DOHH2 (cell line): ENCODE measurements around the gene TRIM40.

Experiments
- H3F3A ChIP-seq: fragments of 200-600 bp; sonication (generic), shearing (Covaris generic); 2 replicates; pipeline ENCODE4 v1.6.0; 2016; ENCODE audit warnings: antibody characterized with exemption, mild to moderate bottlenecking; ENCODE audit not compliant: control insufficient read depth, insufficient read depth
- H3K27ac ChIP-seq: fragments of 200-600 bp; sonication (generic); 2 replicates; pipeline ENCODE4 v1.5.1; 2014; ENCODE audit warnings: low read depth, mild to moderate bottlenecking, low read length, moderate library complexity
- H3K27me3 ChIP-seq: fragments of 200-600 bp; sonication (generic); 2 replicates; pipeline ENCODE4 v1.6.1; 2014; ENCODE audit warnings: mild to moderate bottlenecking, low read length, mixed read lengths; ENCODE audit not compliant: control insufficient read depth
- H3K36me3 ChIP-seq: fragments of 200-600 bp; sonication (generic); 2 replicates; pipeline ENCODE4 v1.6.1; 2014; ENCODE audit warnings: mild to moderate bottlenecking, low read length, moderate library complexity, mixed read lengths; ENCODE audit not compliant: control insufficient read depth
- H3K4me1 ChIP-seq: fragments of 200-600 bp; sonication (generic); 2 replicates; pipeline ENCODE4 v1.6.1; 2014; ENCODE audit warnings: mild to moderate bottlenecking, low read length, mixed read lengths; ENCODE audit not compliant: control insufficient read depth
- H3K4me2 ChIP-seq: fragments of 200-600 bp; sonication (generic); 2 replicates; pipeline ENCODE4 v1.6.0; 2014; ENCODE audit warnings: mild to moderate bottlenecking, low read length, moderate library complexity
- H3K4me3 ChIP-seq: fragments of 200-600 bp; sonication (generic); 2 replicates; pipeline ENCODE4 v1.5.1; 2014; ENCODE audit warnings: mild to moderate bottlenecking, low read length, mixed read lengths
- H3K79me2 ChIP-seq: fragments of 200-600 bp; sonication (generic); 2 replicates; pipeline ENCODE4 v1.6.1; 2014; ENCODE audit warnings: mild to moderate bottlenecking, low read length, mixed read lengths; ENCODE audit not compliant: control insufficient read depth
- H3K9me2 ChIP-seq: fragments of 200-600 bp; sonication (generic); replicated peaks from 2 replicates; pipeline ENCODE4 v1.6.1; 2014; ENCODE audit warnings: mild to moderate bottlenecking, low read length, mixed read lengths; ENCODE audit not compliant: control insufficient read depth
- H3K9me3 ChIP-seq: fragments of 200-600 bp; sonication (generic); 2 replicates; pipeline ENCODE4 v1.6.1; 2014; ENCODE audit warnings: antibody characterized with exemption, low read length, mixed read lengths; ENCODE audit not compliant: control insufficient read depth, insufficient read depth
- H4K20me1 ChIP-seq: fragments of 200-600 bp; sonication (generic); 2 replicates; pipeline ENCODE4 v1.6.0; 2014; ENCODE audit warnings: low read depth, mild to moderate bottlenecking, antibody characterized with exemption, low read length, moderate library complexity; ENCODE audit not compliant: control insufficient read depth, insufficient read depth
- EZH2phosphoT487 ChIP-seq: fragments of 200-600 bp; sonication (generic); IDR thresholded peaks from 2 replicates; pipeline ENCODE4 v1.6.1; 2017; ENCODE audit warnings: borderline replicate concordance, mild to moderate bottlenecking, antibody characterized with exemption, low read length, moderate library complexity, mixed read lengths
- TF ChIP-seq, protein P1 (sequence below): fragments of 200-600 bp; sonication (generic); IDR thresholded peaks from one replicate; pipeline ENCODE4 v1.5.1; 2014; ENCODE audit warnings: antibody characterized with exemption, mild to moderate bottlenecking, low read depth, low read length; ENCODE audit not compliant: poor library complexity, severe bottlenecking

Gene TRIM40

DNA sequence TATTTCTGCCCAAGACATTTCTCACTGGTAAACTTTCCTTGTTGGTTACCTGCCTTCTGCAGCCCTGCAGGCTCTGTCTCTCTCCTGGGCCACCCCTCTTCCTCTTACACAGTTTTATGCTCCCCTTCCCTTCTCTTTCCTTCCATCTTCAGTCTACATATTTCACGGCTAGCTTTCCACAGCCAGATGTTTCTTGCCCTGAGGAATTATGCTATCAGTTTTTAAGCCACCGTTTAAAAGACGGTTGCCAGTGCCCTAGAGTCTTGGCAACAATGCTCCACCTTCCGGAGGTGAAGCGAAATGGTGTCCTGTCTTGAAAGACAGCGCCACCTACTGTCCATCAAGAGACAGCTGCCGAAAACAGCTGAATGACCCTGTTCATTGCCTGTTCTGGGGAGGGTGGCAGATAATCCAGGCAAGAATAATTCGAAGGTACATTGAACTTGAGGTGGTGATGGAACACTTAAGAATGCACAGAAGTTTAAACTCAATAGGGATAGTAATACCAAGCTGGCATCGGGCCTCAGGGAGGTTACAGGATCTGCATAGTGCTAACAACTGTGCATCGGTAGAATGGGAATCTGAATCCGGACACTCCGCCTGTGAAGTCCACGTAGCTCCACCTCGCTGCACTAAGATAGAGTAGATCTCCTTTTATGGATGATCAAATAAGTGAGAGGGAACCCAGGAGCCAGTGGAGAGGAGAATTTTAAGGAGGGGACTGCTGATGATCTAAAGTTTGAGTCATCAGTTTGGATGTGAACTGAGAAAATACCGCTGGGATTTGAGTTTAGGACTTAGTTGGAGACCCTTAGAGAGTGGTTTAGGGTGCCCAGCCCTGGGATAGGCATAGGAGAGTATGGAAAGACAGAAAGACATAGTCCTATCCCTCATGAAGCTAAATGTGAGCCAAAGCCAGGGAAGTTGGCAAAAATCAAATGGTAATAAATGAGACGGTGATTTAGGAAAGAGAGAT is 4.8 kb upstream of the TRIM40 start:
- Histone ChIP-seq H3K27me3 (peaks cover 62% of the 10 kb centered on the region), H3F3A (no peaks in the 10 kb centered on the region), H3K4me2 (no peak overlapping the region; the same call in 1 of the 2 replicates), H4K20me1 (no peaks in the 10 kb centered on the region), H3K9me2 (no peaks in the 10 kb centered on the region), H3K4me1 (peaks cover 3% of the 10 kb centered on the region), H3K79me2 (no peaks in the 10 kb centered on the region), H3K36me3 (no peaks in the 10 kb centered on the region), H3K9me3 (no peaks in the 10 kb centered on the region), H3K4me3 (no peak overlapping the region), H3K27ac (no peak overlapping the region)
- TF ChIP-seq EZH2phosphoT487 = no peak
- TF ChIP-seq, protein P1, sequence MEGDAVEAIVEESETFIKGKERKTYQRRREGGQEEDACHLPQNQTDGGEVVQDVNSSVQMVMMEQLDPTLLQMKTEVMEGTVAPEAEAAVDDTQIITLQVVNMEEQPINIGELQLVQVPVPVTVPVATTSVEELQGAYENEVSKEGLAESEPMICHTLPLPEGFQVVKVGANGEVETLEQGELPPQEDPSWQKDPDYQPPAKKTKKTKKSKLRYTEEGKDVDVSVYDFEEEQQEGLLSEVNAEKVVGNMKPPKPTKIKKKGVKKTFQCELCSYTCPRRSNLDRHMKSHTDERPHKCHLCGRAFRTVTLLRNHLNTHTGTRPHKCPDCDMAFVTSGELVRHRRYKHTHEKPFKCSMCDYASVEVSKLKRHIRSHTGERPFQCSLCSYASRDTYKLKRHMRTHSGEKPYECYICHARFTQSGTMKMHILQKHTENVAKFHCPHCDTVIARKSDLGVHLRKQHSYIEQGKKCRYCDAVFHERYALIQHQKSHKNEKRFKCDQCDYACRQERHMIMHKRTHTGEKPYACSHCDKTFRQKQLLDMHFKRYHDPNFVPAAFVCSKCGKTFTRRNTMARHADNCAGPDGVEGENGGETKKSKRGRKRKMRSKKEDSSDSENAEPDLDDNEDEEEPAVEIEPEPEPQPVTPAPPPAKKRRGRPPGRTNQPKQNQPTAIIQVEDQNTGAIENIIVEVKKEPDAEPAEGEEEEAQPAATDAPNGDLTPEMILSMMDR = peak; percentile 99

DNA sequence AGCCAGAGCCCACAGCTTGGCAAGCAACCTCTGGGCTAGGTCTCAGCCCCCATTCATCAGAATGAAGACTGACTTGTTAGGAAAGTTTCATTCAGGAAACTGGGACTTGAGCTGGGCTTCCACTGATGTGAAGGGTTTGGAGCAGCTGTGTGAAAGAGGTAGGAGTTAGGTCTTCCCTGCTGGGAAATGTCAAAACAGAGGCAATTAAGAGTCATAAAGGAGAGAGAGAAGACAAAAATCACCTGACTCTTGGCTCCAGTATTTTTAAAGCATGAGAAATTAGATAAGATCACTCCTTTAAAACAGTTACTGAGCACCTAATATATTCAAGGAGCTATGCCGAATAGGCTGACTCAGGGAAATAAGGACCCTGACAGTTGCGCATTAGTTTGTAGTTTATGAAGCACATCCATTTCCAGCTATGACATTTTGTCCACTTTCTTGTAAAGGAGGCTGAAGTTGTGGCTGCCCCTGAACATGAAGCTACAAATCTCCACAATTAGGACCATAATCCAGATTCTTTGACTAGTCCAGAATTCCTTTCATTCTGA is 3.9 kb upstream of the TRIM40 start:
- Histone ChIP-seq H3K4me3 (no peak overlapping the region), H3K9me2 (no peaks in the 10 kb centered on the region), H3K4me1 (peaks cover 10% of the 10 kb centered on the region), H4K20me1 (no peaks in the 10 kb centered on the region), H3K27me3 (peaks cover 58% of the 10 kb centered on the region), H3K9me3 (no peaks in the 10 kb centered on the region), H3K36me3 (no peaks in the 10 kb centered on the region), H3K27ac (no peak overlapping the region), H3F3A (no peaks in the 10 kb centered on the region), H3K4me2 (no peak overlapping the region), H3K79me2 (no peaks in the 10 kb centered on the region)
- no peak for TF ChIP-seq EZH2phosphoT487
- TF ChIP-seq, protein P1 = no peak

DNA sequence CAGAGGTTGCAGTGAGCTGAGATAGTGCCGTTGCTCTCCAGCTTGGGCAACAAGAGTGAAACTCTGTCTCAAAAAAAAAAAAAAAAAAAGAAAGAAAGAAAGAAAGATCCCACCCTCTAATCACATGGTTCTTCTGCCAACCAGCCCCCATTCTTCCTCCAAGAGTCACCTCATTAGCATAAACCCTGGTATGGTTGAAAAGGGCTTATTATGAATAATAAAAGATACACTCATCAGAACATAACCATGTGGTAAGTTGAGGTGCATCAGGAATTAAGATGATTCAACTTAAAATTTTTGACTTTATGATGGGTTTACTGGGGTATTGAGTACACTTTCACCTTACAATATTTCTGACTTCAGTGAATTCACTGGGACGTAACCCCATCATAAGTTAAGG is 793 bp upstream of the TRIM40 start:
- Histone ChIP-seq H3K79me2 (no peaks in the 10 kb centered on the region), H3K4me1 (peaks cover 10% of the 10 kb centered on the region), H3K36me3 (no peaks in the 10 kb centered on the region), H3K27me3 (peaks cover 45% of the 10 kb centered on the region), H3K4me3 (no peak overlapping the region), H3K27ac (no peak overlapping the region), H3K4me2 (no peak overlapping the region), H4K20me1 (no peaks in the 10 kb centered on the region), H3K9me2 (no peaks in the 10 kb centered on the region), H3K9me3 (no peaks in the 10 kb centered on the region), H3F3A (no peaks in the 10 kb centered on the region)
- TF ChIP-seq, protein P1 = no peak
- TF ChIP-seq EZH2phosphoT487 = no peak
